CMK (cell line): Measurements from ENCODE around the gene GMDS.
"Not testable (repeated sequence)": the region's sequence is repeated elsewhere in the genome, so short reads cannot be mapped to it uniquely, and the experiment has no call there.

Source experiments
- DNase-seq: peaks from one replicate; pipeline ENCODE4 v3.0.0-alpha.2; 2010; ENCODE audit warnings: low read depth

Gene GMDS

GRCh38 chr6:1858196-1858595, 387.2 kb downstream of the GMDS start:
- DNase-seq, result no peak

GRCh38 chr6:1856381-1856780, 389.0 kb downstream of the GMDS start:
- no peak for DNase-seq

- no peak for DNase-seq
Observed at GRCh38 chr6:1855890-1856289, 389.5 kb downstream of the GMDS start.

GRCh38 chr6:1854296-1854695, 391.1 kb downstream of the GMDS start:
- DNase-seq, result no peak

GRCh38 chr6:1853761-1854160, 391.6 kb downstream of the GMDS start:
- no peak for DNase-seq

- DNase-seq, result no peak
Observed at GRCh38 chr6:1851681-1852456, 393.5 kb downstream of the GMDS start.

- DNase-seq, result no peak
Observed at GRCh38 chr6:1850840-1851157, 394.6 kb downstream of the GMDS start.

- no peak for DNase-seq
Observed at GRCh38 chr6:1850121-1850839, 395.1 kb downstream of the GMDS start.

- DNase-seq, result no peak
Observed at GRCh38 chr6:1849691-1850090, 395.7 kb downstream of the GMDS start.

GRCh38 chr6:1848752-1849151, 396.7 kb downstream of the GMDS start:
- DNase-seq, result no peak

- DNase-seq, result no peak
Observed at GRCh38 chr6:1846611-1847010, 398.8 kb downstream of the GMDS start.

GRCh38 chr6:1845543-1845942, 399.9 kb downstream of the GMDS start:
- not testable (repeated sequence) for DNase-seq

- no peak for DNase-seq
Observed at GRCh38 chr6:1842334-1842733, 403.1 kb downstream of the GMDS start.

GRCh38 chr6:1841136-1841535, 404.3 kb downstream of the GMDS start:
- no peak for DNase-seq

- DNase-seq, result no peak
Observed at GRCh38 chr6:1840491-1841121, 404.8 kb downstream of the GMDS start.

GRCh38 chr6:1839361-1839760, 406.0 kb downstream of the GMDS start:
- no peak for DNase-seq

GRCh38 chr6:1838604-1839213, 406.7 kb downstream of the GMDS start:
- DNase-seq, result no peak

- DNase-seq, result no peak
Observed at GRCh38 chr6:1837826-1838225, 407.6 kb downstream of the GMDS start.

- no peak for DNase-seq
Observed at GRCh38 chr6:1836690-1837089, 408.7 kb downstream of the GMDS start.

- DNase-seq, result no peak
Observed at GRCh38 chr6:1834646-1835516, 410.5 kb downstream of the GMDS start.

GRCh38 chr6:1834207-1834606, 411.2 kb downstream of the GMDS start:
- DNase-seq, result no peak
